ENCODE data around the gene PODXL2.
"Not testable (repeated sequence)": the region's sequence is repeated elsewhere in the genome, so short reads cannot be mapped to it uniquely, and the experiment has no call there.

PODXL2 gene

DNA sequence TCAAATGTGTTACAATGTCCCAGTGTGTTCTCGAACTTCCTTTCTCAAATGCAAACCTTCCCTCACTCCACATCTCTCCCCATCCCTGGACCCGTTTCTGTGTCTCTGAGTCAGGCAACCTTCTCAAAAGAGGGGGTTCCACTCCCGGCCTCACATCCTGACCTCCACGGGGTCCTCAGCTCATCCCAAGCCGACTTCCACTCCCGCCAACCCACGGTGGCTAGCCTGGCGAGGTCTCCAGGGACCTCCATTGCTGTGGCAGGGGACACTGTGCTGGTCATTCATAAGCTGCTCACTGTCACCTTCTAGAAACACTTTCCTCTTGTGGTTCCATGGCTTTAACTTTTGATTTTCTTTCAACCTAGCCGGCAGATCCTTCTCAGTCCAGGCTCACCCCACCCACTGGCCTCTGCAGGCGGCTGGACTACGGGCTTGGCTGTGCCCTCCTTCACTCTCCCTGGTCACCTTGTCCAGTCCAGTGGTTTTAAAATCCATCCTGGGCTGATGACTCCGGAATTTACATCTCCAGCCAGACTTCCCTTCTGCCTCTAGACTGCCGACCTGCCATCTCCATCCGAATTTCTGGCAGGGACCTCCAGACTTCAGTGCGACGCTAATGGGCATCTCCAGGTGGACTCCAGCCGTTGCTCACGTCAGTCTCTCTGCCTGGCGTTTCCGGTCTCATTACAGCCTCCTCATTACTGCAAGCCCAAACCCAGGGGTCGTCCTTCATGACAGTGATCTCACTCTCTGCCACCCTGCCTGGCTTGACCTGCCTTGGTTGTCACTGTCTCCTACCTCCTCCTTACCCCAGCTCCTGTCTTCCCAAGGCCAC, 63.7 kb downstream of the PODXL2 start:
- no peak for DNase-seq

DNA sequence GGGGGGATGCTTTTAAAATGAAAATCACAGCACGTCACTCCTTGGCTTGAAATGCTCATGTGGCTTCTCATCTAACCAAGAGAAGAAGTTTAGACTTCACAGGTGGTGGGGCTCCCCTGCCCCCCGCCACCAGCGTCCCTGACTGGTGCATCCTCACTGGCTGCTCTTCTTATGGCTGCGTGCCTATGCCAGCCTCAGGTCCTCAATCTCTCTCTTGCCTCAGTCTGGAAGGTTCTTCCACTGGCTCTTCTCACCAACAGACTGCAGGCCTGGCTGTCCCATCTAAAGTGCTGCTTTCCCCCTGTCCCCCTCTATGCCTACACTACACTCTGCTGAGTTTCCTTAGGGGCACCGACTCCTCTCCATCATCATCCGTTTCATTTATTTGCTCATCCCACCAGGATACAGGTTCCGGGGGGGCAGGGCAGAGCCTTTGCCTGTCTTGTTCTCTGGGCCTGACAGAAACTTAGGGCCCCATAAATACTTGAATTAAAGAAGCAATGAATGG, 64.4 kb downstream of the PODXL2 start:
- DNase-seq, result no peak

DNA sequence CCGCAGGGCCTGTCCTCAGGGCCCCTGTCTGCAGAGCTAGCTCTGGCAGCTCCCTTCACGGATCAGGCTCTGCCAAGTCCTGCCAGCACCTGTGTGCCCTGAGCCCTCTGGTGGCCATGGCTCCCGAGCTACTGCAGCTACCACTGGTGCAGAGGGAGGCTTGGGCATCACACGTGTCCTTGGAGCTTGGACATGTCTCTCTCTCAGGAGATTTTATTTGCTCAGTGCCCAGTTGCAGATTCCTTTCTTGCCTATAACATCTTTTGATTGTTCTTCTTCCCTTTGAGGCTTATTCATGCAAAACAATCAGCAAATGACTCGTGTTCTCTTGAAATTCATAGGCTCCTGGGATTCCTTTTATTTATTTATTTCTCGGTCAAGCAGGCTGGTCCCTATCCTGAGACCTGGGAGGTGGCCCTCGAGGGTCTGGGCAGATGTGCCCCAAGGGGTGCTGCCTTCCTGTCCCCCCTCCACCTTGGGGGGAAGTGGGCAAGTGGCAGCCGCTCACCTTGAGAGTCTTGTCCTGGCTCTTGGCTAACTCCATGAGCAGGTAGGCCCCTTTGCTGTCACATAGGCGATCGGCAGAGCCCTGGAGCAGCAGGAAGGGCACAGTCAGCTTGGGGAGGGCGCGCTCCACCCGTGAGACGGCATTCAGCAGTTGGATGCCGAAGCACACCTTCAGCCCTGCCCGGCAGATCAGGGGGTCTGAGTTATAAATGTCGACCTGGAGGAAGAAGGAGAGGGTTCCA, 65.7 kb downstream of the PODXL2 start:
- peak; percentile 44 for DNase-seq

DNA sequence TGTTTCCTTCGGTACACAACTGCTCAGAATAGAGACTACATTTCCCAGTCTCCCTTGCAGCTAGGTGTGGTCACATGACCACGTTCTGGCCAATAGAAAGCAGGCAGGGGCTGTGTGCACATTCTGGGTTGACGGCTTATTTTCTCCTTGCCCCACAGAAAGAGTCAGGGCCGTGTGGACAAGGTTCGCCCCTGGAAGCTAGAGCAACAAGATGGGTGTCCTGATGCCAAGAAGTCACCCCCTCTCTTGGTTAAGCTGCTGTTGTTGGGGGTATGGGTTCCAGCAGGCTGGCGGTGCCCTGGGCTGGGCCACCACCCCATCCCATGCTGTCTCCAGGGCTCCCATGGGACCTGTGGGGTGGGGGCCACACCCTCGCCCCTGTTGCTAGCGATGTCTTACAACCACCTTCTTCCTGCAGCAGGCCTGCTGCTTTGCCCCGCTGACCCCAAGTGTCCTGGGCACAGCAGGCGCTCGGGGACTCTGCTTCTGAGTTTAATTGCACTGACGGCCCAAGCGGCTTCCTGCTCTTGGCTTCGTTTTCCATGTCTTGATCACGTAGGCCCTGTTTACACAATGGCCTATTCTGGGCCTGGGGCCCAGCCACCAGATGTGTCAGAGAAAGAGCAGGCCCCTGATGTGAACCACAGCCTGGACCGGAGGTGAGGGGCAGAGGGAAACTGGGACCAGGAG, 68.7 kb downstream of the PODXL2 start:
- DNase-seq, result peak; percentile 74

DNA sequence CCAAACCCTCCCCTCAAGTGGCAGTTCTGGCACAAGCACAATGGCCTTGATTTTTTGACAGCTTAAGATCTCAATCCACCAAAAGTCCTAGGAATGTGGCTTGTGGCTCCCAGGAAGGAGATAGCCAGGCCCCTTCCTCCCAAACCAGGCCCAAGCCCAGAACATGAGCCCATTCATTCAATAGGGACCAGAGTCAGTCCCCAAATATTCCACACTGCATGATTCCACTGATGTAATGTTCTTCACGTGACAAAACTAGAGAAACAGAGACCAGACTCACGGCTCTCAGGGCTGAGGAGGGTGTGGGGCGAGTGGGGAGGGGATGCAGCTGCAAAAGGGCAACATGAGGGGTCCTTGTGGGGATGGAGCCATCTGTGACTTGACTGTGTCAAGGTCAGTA, 69.3 kb downstream of the PODXL2 start:
- no peak for DNase-seq

DNA sequence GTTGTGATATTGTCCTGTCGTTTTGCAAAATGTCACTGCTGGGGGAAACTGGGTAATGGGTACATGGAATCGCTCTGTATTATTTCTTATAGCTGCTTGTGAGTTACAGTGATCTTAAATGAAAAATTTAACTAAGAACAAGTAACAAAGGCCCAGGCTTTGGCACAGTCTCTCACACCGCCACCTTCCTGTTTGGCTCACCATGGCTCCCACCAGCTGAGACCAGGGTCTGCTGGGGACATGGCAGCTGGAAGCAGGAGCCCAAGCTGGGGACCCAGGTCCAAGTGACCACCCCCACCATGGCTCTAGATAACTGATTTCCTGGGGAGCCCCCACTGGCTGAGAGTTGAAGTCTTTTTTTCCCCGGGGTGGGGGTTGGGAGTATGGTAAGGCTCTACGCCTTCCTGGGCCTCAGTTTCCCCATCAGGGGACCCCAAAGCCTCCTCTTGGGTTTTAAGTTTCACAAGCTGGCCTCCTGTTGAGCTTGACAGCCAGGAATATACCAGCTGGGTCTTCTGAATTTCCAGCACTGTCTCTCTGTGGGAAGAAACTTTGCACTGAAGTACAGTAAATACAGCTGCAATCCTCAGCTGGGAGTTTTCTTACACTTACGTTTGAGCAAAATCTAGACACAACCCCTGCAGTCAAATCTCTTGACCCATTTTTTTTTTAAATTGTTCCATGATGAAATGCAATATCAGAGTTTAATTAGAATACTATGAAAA, 69.9 kb downstream of the PODXL2 start:
- DNase-seq, result no peak

DNA sequence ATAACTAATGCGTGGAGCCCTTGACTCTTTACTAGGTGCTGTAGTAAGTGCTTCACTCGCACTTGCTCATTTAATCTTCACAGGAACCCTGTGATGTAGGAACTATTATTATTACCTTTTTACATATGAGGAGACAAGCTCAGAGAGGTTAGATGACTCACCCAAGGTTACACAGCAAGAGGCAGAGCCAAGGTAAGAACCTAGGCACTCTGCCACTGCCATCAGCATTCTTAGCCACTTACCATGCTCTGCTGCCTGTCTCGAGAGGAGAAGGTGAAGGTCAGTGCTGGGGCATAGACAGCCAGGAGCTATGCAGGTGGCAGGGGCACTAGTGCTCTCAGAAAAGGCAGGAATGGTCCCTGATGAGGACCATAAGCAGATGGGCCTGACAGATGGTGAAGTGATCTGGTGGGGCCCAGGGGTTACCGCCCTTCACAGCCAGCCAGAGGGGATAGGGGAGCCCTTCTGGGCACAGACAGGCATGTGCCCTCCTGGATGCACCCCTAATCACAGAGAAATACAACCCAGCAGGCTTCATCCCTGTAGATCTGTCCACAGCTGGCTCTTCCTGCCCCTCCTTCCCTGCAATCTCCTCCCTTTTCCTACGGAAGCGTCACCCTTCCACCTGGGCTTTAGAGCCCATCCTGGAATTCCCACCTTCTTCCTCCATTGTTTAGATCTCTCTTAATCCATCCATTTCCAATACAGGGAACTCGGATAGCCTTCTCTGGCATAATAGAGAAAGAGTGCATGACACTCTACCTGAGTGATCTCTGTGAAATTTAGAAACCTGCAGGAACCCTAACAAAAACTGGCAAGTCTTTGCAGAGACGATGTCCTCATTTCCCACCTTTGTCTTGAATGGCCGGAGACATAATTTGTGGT, 70.7 kb downstream of the PODXL2 start:
- peak; percentile 88 for DNase-seq

DNA sequence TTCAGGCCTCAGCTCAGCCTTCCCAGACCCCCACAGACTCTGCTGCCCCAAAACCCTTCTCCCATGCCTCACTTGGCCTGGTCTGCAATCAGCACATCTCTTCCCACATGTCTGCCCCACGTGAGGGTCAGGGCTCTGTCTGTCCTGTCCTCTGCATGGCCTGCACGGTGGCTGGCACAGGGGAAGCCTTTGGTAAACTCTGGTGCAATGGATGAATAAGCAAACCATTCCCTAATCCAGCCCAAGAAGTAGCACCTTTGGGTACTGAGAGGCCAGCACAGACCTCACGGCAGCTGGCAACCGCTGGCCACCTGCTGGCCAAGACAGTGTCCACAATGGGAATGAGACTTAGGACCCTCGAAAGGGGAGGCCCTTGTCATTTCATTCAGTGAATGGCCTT, 71.4 kb downstream of the PODXL2 start:
- DNase-seq, result no peak

DNA sequence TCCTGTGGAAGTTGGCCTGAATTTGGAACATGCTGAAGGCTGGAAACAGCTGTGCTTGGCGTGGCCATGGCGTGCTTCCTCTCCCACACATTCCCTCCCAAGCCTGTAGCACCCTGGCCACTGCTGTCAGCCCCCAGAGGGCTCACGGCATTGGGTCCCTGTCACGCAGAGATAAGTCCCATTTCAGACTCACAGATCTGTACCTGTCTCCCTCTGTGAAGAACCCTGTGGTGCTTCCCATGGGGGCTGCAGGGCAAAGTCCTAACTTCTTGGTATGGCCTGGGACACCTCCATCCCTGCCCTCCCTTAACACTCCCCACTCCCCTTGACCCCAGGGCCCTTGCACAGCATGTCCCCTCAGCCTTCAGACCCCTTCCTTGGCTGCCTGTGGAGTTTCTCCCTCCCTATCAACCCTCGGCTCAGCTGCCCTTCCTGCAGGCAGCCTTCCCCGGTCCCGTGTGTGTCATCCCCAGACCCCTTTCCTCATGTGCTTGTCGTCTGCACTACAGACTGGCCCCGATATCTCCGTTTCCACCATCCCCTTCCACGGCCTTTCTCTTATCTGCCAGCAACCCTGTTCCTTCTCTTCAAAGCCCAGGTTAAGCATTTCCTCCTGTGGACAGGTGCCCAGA, 72.4 kb downstream of the PODXL2 start:
- no peak for DNase-seq

DNA sequence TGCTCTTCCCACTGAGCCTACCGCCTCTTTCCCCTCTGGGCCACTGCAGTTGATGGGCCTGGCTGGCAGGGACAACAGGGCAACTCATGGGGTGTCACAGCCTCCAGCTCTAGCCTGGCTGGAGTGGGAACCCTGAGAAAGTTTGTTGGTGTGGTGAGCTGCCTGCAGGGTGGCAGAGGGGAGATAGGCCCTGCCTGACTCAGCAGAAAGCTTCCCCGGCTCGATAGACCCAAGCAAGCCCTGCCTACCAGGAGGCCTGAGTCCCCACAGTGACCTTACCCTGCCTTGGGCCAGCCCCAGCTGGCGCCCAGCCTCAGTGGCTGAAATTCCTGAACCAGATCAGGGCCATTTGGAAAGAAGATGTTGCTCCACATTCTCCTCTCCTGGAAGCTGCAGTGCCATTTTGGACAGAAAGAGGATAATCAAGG, 73.2 kb downstream of the PODXL2 start:
- DNase-seq, result no peak

DNA sequence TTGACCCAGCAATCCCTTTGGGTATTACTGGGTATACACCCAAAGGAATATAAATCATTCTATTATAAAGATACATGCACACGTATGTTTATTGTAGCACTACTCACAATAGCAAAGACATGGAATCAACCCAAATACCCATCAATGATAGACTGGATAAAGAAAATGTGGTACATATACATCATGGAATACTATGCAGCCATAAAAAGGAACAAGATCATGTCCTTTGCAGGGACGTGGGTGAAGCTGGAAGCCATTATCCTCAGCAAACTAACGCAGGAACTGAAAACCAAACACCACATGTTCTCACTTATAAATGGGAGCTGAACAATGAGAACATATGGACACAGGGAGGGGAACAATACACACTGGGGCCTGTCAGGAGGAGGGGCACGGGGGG, 75.9 kb downstream of the PODXL2 start:
- not testable (repeated sequence) for DNase-seq

DNA sequence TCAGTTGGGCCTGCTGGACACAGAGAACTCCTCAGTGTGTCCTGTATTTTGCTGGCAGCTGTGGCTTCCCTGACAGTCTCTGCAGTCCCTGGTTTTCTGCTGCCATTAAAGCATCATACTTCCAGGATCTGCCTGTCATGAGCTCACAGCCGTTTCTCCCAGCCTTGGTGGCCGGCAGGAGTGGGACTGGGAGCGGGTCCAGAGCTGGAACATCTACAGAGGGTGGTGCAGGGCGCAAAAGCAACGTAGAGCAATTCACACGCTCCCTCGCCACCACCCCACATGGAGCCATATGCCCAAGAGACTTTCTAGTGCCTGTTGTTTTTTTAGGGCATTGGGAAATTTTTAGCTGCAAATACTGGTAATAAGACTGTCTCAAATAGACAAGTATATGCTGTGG, 77.3 kb downstream of the PODXL2 start:
- DNase-seq, result no peak

DNA sequence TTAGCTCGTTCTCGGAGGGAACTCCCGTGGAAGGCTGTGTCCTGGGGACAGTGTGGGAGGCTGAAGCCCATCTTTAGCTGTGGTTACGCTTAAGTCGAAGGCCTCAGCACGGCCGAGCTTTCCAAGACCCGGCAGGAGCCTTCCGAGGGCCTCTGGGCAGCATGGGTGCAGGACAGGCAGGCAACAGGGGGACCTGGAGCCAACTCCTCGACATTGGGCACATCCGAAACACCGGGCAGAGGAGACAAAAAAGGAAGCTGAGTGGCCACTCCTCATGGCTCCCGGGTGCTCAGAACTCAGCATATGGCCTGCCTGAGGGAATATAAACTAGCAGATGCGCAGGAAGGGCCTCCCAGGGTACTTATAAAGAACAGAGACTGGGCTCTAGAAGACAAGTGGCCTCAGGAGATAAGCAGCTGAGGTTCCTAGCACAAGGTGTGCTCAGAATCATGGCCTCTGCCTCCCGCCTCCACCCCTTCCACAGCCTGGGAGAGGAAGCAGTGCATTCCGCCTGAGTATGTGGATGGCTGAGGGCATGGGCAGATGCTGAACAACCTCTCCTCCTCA, 77.9 kb downstream of the PODXL2 start:
- DNase-seq, result no peak

DNA sequence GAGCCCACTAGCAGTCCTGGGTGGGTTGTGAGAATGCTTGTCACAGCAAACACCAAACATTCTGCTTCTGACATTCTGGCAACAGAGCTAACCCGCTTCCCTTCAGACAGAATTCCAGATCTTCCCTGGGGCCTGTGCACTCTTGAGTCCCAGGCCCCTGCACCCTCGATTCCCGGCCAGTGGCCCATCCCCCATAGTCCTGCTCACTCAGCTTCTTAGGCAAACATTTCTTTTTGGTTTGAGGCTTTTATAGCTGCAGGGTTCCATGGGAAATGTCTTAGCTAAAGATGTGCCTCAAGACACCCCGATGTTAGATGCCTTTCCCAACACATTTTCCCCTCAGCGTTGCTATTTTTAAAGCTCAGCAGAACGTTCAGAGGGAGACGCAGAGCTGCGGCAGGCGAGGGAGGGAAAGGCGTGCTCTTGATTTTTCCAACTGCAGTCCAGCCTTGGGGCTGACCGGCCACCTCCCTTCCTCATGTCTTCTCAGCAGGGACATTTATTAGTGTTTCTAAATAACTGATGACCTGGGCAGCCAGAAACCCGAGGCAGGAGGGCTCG, 78.9 kb downstream of the PODXL2 start:
- DNase-seq, result no peak

DNA sequence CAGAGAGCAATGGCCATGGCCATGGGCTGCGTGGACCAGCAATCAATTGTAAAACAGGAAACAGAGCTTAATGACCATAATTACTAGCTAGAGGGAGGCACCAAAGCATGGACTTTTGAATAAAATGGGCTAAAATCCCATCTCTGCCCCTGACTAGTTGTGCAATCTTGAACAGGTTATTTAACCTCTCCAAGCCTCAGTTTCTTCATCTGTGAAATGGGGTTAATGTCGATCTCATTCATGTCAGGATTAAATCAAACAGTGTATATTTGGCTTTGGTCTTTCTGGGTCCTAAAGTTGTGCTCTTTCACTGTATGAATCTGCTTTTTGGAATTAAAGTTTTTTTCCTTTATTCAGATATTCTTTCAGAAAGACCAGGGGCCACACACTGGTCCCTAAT, 79.9 kb downstream of the PODXL2 start:
- no peak for DNase-seq

DNA sequence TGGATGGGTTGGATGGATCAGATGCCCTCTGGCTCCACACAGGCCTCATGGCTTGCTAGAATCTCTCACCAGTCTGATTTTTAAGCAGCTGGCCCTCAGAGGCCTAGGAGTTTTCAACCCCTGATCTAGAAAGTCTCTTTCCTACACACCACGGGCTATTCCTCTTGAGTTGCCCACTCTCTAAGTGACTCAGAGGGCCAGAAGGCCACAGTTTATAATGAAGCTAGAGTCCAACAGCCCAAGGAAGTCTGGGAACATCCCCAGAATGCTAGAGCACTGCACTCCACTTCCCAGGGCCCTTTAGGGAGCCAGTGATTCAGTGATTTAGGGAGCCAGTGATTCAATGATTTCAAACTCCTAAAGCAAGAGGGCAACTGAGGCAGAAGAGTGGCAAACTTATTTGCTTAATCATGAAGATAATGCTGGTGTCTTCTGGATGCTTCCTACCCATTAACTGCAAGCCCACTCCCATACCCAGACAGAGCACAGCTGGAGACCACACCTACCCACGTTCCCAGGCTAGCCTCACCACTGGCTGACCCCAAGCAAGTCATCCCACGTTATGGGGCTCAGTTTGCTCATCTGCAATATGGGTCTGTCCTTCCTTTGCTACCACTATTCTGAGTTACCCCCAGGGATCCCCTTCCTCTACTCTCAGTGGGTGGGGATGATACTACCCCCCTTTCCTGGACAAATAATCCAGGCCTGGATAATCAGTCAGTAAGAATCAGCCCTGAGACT, 80.5 kb downstream of the PODXL2 start:
- DNase-seq, result no peak

DNA sequence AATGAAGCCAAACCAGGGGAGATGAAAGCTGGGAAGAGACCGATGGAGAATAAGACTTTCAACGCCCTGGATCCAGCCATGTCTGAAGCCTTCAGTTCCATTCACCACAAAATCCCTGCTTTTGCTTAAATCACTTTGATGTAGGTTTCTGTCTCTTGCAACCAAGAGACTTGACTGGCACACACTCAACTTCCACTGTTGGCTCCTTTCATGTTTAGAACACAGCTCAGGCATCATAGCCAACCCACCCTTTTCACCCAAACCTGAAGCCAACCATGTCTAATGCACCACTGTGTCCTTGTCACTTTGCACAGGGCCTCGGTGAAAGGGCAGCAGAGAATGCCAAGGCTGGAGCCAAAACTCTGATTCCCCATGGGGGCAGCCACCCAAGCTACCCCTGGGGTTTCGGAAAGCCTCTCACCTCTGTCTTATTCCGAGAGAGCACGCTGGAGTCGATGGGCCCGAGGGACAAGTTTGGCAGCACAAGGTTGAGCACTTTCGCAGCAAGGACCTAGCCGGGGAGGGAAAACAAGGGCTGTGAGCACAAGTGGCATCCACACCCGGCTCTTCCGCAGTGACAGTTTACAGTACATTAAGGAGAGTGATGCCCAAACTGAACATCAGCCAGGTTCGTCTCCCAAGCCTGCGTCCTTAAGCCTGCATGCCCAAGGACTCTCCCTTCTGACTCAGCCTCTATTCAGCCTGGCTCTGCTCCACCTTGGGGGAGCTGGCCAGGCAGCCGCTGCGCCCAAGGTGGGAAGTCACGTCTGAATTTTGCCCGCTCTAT, 81.4 kb downstream of the PODXL2 start:
- DNase-seq, result no peak

DNA sequence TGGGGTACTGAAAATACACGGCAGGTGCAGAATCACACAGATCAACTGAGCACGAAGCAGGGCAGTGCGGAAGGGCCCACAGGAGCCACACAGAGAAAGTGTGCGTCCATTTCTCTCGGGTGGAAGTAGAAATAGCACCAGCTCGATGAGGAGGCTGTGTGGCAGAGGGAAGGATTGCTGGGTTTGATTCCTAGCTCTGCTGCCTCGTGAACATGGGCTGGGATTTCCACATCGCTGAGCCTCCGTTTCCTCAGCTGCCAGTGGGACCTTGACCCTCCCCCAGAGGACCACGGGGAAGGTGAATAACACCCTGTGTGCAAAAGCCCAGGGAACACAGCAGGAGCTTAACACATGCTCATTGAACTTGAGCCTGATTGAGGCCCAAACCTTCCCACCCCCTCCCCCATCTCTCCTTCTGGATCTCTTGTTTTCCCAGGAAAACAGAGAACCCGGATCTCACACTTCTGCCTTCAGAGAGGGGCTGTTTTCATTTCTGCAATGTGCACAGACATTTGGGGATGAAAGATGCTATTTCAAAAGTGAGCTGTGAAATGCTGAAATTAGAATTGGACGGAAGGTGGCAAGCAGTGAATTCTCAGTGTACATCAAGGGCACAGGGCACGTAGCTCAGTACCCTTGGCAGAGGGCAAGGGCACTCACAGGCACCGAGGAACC, 82.2 kb downstream of the PODXL2 start:
- DNase-seq, result no peak
